ENCODE results near the gene CRB3. TPM values are rescaled to one million over a fixed set of nuclear protein-coding genes. Genes with fewer than 3 reads are reported as not detected.

Gene CRB3
- polyA plus RNA-seq, 2 of the 4 experiments (the other 2 are of a cell fraction), result 1.9 to 5.7 TPM

- no peak for FAIRE-seq
- ChIA-PET POLR2A (no interaction called here), CTCF (interaction anchor here (0.8 to 0.9 kb wide), 2 partner anchors 15 kb away, joined by 3 read pairs; partner anchors contain the start of gene DENND1C)
- no peak overlapping the region for H3K4me2 ChIP-seq
- no peak overlapping the region for H3K27ac ChIP-seq
- H3K4me3 ChIP-seq, result no peak overlapping the region
- TF ChIP-seq ZFP36 (IDR thresholded peaks at IDR 0.05; ENCODE audit: borderline replicate concordance, partially characterized antibody) (no peak), RARB (CRISPR knock-in tag; IDR thresholded peaks at IDR 0.05) (no peak), CBX2 (IDR thresholded peaks at IDR 0.05; ENCODE audit: borderline replicate concordance, low read depth) (no peak), RNF2 (IDR thresholded peaks at IDR 0.05; ENCODE audit: borderline replicate concordance, low read depth) (no peak), HOXB5 (CRISPR knock-in tag; IDR thresholded peaks at IDR 0.05) (no peak)
- no peaks in the 10 kb centered on the region for H3K9me3 ChIP-seq
- DNase-seq (ENCODE audit: low read depth in 1 of 2, low spot score in 1 of 2), result no peak
- no peak for ATAC-seq
- H3K4me1 ChIP-seq, result peaks cover 10% of the 10 kb centered on the region
- WGBS (ENCODE audit: missing lambda C conversion rate), result 93% methylated on average over 8 of the region's 21 CpGs
Observed at GRCh38 chr19:6466526-6467248, 2.6 kb downstream of the CRB3 start.

- FAIRE-seq (no peak), DNase-seq (ENCODE audit: low read depth in 1 of 2, low spot score in 1 of 2) (no peak), ATAC-seq (no peak)
- Histone ChIP-seq H3K4me2 (no peak overlapping the region), H3K4me1 (peaks cover 10% of the 10 kb centered on the region), H3K27ac (no peak overlapping the region), H3K9me3 (no peaks in the 10 kb centered on the region), H3K4me3 (no peak overlapping the region)
- no peak for TF ChIP-seq EHMT2 (IDR thresholded peaks at IDR 0.05; ENCODE audit: low read depth)
- TF ChIP-seq ESRRA (IDR thresholded peaks at IDR 0.05; ENCODE audit: borderline replicate concordance, low read length), result no peak
- no peak for TF ChIP-seq RCOR1 (IDR thresholded peaks at IDR 0.05; ENCODE audit: low read depth, low read length)
- TF ChIP-seq ZNF302 (CRISPR knock-in tag; IDR thresholded peaks at IDR 0.05), result no peak
- no peak for TF ChIP-seq PHF8 (IDR thresholded peaks at IDR 0.05; ENCODE audit: borderline replicate concordance, low read depth)
- no peak for TF ChIP-seq ATOH8 (CRISPR knock-in tag; IDR thresholded peaks at IDR 0.05; ENCODE audit: low read depth)
- TF ChIP-seq EHF (CRISPR knock-in tag; IDR thresholded peaks at IDR 0.05), result no peak
- no peak for TF ChIP-seq KDM1A (IDR thresholded peaks at IDR 0.05; ENCODE audit: low read depth)
- no peak for TF ChIP-seq ELK1 (IDR thresholded peaks at IDR 0.05; ENCODE audit: low read depth, low read length)
- no peak for TF ChIP-seq FOSB (CRISPR knock-in tag; IDR thresholded peaks at IDR 0.05)
- no peak for TF ChIP-seq CBX8 (IDR thresholded peaks at IDR 0.05)
- no peak for TF ChIP-seq HMGXB4 (CRISPR knock-in tag; IDR thresholded peaks at IDR 0.05; ENCODE audit: borderline replicate concordance)
- TF ChIP-seq SMC3 (IDR thresholded peaks at IDR 0.05), result no peak
- TF ChIP-seq CHD2 (IDR thresholded peaks at IDR 0.05; ENCODE audit: low read length, partially characterized antibody), result no peak
- WGBS (ENCODE audit: missing lambda C conversion rate), result 88% methylated on average over 8 of the region's 8 CpGs
- CTCF ChIA-PET, result interaction anchor here (0.5 to 0.9 kb wide), 2 partner anchors 15 to 359 kb away, joined by 3 read pairs; partner anchors contain the start of gene DENND1C
- POLR2A ChIA-PET, result no interaction called here
Observed at GRCh38 chr19:6467384-6467783, 3.3 kb downstream of the CRB3 start.

- 80% methylated on average over 8 of the region's 8 CpGs for WGBS (ENCODE audit: missing lambda C conversion rate)
- FAIRE-seq (no peak), DNase-seq (ENCODE audit: low read depth in 1 of 2, low spot score in 1 of 2) (no peak), ATAC-seq (no peak)
- Histone ChIP-seq H3K9me3 (no peaks in the 10 kb centered on the region), H3K27ac (no peak overlapping the region), H3K4me3 (no peak overlapping the region), H3K4me1 (no peaks in the 10 kb centered on the region; the same call in 2 of the 3 replicates), H3K4me2 (no peak overlapping the region)
- POLR2A ChIA-PET, result no interaction called here
- CTCF ChIA-PET, result no interaction called here
- TF ChIP-seq EHMT2 (IDR thresholded peaks at IDR 0.05; ENCODE audit: low read depth), result no peak
- no peak for TF ChIP-seq RAD21 (conservative IDR thresholded peaks at IDR 0.05 in 1 of 2, IDR thresholded peaks at IDR 0.05 in 1 of 2)
- no peak for TF ChIP-seq EHF (CRISPR knock-in tag; IDR thresholded peaks at IDR 0.05)
- no peak for TF ChIP-seq RCOR1 (IDR thresholded peaks at IDR 0.05; ENCODE audit: low read depth, low read length)
- TF ChIP-seq NFE2L2 (conservative IDR thresholded peaks at IDR 0.05; ENCODE audit: low read length), result no peak
- no peak for TF ChIP-seq KDM1A (IDR thresholded peaks at IDR 0.05; ENCODE audit: low read depth)
- no peak for TF ChIP-seq SREBF2 (IDR thresholded peaks at IDR 0.05)
- TF ChIP-seq PHF8 (IDR thresholded peaks at IDR 0.05; ENCODE audit: borderline replicate concordance, low read depth), result no peak
- TF ChIP-seq ESRRA (IDR thresholded peaks at IDR 0.05; ENCODE audit: borderline replicate concordance, low read length), result no peak
- no peak for TF ChIP-seq NR3C1 (IDR thresholded peaks at IDR 0.05)
- no peak for TF ChIP-seq CHD2 (IDR thresholded peaks at IDR 0.05; ENCODE audit: low read length, partially characterized antibody)
Observed at GRCh38 chr19:6470173-6470572, 6.1 kb downstream of the CRB3 start.

Data from A549 (cell line).